ENCODE measurements around the gene ATP23.

DNA sequence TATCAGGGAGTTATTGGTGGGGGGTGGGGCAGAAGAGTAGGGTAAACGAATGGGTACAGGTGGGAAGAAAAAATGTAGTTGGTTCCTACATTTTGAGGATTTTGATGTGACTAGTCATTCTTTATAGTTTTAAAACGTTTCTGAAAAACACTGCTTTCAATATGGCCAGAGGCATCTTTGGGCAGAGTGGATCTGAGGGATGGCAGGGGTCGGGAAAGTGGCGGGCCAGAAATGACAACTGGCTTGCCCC is 527 bp upstream of the ATP23 start:
- TF ChIP-seq EZH2 (IDR thresholded peaks at IDR 0.05; ENCODE audit: insufficient read depth, low read length) (no peak), CTCF (IDR thresholded peaks at IDR 0.05; ENCODE audit: insufficient read depth, low read depth, low read length) (no peak)

All from astrocyte (in vitro differentiated cells and primary cell).